NCI-H510A treated with DMSO at 0.1 percent for 48 hours (cell line): ENCODE results near the gene PLCD1.

Experiments
- DNase-seq: peaks from one replicate; lab custom pipeline; 2025; lab: John Stamatoyannopoulos, UW

The PLCD1 gene

GRCh38 chr3:38016847-38017444 is 12.5 kb downstream of the PLCD1 start:
- DNase-seq, result no peak

DNA sequence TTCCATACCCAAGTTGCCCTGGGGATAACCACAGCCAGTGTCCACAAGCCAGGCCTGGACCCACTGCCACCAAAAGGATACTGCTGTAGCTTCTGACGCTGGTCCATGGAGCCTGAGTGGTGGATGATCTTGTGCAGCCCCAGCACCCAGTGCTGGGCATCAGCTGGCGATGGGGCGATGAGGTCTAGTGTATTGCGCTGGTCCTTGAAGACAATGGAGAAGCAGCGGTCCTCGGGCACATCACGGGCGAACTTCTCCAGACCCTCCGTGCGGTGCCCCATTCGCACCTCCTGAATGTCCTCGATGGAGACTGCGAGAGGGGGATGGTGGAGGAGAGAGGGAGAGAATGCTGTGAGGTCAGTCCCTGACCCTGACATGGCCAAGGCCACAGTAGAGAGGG is 13.0 kb downstream of the PLCD1 start:
- DNase-seq, result no peak

GRCh38 chr3:38015984-38016383 is 13.5 kb downstream of the PLCD1 start:
- no peak for DNase-seq

DNA sequence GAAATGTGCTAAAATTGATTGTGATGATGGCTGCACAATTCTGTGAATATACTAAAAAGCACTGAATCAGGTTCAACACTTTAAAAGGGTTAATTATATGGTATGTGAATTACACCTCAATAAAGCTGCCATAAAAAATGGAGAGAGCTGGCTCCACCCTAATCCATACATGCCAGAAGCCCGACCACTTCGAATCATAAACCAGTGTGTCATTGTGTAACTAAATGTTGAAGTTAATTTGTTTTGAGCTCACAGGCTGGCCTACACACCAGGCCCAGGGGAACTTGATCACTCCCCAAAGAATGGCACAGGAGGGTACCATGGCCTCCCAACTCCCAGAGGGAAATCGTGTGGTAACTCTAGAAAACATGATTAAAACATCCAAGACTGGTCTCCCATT is 14.0 kb downstream of the PLCD1 start:
- no peak for DNase-seq

DNA sequence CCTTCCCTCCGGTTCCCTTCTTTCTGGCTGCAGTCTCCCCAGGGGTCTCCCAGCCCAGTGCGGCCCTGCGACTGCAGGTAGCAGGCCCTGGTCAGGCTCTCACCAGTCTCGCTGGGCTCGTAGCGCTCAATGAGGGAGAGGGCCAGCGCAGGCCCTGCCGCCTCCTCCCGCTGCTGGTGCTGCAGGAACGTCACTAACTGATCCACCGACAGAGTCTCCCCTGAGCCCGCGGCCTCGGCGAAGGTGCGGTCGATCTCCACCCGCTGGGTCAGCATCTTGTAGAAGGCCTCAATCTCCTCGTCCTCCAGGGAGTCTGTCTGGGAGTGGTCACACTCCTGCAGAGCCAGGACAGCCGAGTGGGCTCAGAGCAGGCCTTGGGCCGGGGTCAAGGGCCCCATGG is 18.3 kb downstream of the PLCD1 start:
- DNase-seq, result no peak

DNA sequence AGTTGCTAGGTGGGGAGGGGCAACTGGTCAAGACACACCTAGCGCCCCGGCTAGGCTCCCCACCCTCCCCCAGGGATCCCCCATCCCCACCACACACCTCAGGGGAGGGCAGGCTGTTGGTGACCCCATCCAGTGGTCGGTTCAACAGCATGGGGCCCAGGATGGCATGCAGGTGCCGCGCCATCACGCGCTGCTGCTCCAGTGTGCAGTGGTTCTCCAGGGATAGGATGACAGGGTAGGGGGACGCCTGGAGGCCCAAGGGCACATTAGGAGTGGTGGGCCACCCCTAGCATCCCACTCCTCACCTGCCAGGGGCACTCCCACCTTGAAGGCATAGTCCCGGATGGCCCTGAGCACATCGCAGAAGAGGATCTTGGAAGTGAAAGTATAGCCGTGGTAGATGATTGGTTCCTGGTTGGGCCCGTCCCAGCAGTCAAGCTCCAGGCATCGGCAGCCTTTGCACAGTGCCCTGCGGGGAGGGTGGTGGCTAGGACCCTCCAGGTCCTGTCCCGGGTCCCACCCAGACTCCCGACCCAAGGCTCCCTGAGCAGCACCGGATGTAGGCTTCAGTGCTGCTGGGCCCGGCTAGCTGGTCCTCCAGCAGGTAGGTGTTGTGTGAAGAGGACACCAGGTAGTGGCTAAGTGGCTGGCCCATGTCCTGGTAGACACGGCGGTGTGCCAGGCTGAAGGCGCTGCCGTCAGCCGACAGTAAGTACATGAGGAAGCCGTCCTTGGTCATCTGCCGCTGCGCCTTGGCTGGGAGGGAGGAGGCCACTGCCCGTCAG is 19.4 kb downstream of the PLCD1 start:
- DNase-seq, result no peak

DNA sequence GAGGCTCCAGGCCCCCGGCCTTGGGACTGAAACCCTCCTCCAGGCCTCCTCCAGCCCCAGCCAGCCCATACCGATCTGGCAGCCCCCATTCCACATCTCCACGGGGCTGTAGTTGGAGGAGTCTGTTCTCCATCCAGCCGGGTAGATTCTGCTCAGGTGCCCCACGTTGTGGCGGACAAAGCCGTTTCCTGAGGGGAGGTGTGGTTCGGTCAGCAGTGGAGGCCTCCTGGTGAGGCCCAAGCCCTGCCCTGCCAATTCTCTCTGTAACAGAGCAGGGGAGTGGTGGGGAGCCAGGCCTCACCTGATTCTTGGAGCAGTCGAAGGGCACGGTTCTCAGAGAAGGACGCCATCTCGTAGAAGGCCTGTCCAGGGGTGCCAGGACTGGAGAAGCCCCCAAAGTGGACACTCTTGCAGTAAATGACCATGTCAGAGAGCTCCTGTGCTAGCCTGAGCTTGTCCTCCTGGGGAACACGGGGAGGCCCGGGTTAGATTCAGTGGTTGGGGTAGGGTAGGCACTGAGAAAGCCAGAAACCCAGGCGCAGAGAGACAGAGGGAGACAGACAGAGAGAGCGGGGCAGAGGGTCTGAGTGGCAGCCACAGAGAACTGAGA is 20.4 kb downstream of the PLCD1 start:
- no peak for DNase-seq

DNA sequence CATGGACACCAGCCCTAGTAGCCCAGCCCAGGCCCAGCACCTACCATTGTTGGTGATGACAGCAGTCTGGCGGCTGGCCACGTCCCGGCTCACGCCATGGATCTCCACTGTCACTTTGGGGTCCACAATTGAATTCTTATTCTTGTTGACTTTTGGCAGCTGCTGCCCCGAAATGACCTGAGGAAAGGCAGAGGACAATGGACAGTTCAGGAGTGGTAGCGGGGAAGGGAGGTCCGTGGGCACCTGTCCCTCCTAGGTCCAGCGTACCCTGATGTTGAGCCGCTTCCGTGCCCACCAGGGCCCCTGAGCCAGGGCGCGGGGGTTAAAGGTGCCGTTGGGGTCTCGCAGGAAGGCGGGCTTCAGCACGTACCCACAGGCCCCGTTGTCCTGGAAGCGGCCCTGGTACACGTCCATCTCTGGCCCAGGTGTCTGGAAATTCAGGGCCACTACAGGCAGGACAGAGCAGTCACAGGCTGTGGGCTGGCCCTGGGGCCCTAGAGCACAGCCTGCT is 21.2 kb downstream of the PLCD1 start:
- no peak for DNase-seq

GRCh38 chr3:38007754-38008090 is 21.7 kb downstream of the PLCD1 start:
- no peak for DNase-seq

- no peak for DNase-seq
Measured at GRCh38 chr3:38006445-38006995, 22.9 kb downstream of the PLCD1 start.

GRCh38 chr3:38006031-38006430 is 23.4 kb downstream of the PLCD1 start:
- no peak for DNase-seq

DNA sequence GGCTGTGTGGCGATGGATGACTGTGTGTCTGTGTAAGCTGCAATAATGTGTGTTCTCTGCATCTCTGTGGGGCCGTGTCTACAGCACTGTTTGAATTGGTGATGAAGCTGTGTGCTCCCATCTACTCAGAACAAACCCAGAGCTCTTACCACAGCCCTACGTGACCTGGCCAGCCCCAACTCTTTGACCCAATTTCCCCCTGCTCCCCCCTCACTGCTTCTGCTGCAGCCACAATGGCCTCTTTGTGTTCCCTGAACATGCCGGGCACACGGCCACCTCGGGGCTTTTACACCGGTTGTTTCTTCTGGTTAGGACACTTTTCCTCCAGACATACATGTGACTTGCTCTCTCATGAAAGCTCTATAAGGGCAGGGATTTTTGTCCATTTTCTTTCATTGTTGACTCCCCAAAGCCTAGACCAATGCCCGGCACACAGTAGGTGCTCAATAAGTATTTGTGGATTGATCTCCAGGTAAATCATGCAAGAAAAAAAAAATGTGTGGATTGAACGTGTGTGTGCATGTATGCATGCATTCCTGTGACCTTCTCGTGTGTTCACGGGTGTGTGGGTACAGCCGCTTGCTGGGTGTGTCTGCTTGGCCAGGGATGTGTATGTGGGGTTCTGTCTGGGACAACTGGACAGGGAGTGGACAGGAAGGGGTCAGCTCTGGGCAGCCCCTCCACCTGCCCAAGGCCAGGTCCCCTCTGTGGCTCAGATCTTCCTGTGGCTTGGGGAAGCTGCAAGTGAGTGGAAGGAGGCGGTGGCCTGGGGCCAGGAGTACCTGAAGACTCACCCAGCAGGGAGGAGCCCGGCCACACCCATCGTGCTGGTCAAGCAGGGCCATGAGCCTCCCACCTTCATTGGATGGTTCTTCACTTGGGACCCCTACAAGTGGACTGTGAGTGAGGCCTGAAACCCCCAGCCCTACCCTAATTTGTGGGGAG is 24.1 kb downstream of the PLCD1 start:
- no peak for DNase-seq

- DNase-seq, result peak; percentile 25
Measured at GRCh38 chr3:38004415-38005075, 24.9 kb downstream of the PLCD1 start.

DNA sequence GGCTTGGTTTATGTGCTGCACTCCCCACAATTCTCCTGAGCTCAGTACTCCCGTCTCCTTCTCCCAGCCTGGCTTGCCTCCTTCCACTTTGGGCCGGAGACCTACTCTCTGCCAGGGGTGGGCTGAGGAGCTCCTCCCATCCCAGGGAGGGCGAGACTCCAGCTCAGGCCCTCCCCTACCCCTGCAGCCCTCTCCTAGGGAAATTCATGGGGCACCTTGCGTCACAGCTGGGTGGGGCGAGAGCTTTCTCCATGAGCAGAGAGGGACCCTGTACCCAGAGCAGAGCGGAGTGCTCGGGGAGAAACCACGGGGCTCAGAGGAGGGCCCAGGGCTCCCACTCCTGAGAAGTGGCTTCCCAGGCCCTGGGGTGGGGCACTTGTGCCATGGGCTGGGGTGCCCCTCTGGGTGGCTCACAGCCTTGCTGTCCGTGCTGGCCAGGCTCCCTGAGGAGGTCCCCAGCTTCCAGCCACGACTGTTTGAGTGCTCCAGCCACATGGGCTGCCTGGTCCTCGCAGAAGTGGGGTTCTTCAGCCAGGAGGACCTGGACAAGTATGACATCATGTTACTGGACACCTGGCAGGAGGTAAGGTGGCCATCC is 25.5 kb downstream of the PLCD1 start:
- no peak for DNase-seq

GRCh38 chr3:38003371-38003816 is 26.0 kb downstream of the PLCD1 start:
- DNase-seq, result no peak

- DNase-seq, result no peak
Measured at GRCh38 chr3:38002940-38003339, 26.5 kb downstream of the PLCD1 start.

DNA sequence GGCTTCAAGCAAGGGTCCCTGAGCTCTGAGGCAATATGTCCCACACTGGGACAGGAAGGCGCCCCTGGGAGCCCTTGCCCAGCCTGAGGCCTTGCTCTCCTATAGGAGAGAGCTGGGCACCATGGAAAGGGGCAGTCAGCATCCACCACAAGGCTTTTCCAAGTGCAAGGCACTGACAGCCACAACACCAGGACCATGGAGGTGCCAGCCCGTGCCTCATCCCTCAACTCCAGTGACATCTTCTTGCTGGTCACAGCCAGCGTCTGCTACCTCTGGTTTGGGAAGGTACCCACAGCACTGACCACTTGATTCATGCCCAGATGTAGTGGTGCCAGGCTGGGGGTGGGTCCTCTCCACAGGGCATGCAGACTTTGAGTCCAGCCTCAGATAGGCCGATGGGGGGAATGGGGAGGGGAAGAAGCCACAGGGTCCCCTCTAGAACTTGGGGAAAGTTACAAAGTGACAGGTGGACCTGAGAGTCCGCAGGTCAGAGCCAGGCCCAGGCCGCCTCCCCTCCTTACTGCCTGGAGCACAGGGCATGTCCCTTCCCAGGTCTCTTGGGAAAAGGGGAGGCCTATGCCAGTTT is 27.1 kb downstream of the PLCD1 start:
- no peak for DNase-seq

DNA sequence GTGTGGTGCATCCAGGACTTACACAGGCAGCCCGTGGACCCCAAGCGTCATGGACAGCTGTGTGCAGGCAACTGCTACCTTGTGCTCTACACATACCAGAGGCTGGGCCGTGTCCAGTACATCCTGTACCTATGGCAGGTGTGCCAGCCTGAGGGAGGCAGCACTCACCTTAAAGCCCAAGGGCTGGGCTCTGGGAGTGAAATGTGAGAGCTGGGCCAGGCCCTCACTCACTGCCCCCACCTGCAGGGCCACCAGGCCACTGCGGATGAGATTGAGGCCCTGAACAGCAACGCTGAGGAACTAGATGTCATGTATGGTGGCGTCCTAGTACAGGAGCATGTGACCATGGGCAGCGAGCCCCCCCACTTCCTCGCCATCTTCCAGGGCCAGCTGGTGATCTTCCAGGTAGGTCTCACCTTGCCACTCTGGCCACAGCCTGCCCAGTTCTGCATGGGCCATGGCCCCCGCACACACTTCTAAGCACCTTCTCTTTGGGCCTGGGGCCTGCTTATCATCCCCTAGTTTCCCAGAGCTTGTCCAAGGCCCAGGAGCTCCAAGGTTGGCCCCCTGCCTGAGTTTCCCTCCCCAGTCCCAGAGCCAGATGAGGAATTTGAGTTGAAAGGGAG is 27.9 kb downstream of the PLCD1 start:
- DNase-seq, result peak; percentile 28

DNA sequence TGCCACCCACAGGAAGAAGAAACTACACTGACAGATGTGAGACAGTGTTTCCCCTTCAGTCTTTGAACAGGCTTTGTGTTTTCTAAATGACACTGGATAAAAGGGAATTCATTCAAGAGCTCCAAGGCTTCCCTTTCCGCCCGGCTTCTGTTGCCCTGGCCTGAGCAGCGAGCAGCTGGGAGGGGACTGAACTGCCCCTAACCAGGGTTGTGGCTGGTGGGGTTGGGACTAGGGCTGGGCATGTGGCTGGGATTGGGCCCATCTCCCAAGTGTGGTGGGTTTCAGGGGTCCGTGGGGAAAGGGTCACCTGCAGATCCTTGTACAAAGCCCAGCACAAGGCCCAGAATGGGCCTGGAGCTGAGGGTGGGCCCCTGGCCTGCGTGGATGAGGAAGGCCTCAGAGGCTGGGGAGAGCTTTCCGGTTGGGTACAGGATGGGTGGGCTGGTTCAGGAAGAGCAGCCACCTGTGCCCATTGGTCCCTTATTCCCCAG is 28.4 kb downstream of the PLCD1 start:
- no peak for DNase-seq
